K562 (cell line): ENCODE data around the gene TMEM252. TPM values are rescaled to one million over a fixed set of nuclear protein-coding genes. Genes with fewer than 3 reads are reported as not detected.

Experiments used
- ATAC-seq: fragments of 200-7000 bp; cut with Tn5 transposase; 3 replicates; pipeline ENCODE4 v1.9.1; 2020; ENCODE audit warnings: moderate library complexity
- BruUV-seq: library from RNA; stranded (reverse); fragments of 400-500 nt; replicated peaks from 2 replicates; lab custom pipeline; 2021; lab: Mats Ljungman, UMichigan
- CTCF ChIA-PET: fragments of 300-600 bp; formaldehyde crosslinking; extraction: SDS; loops from one replicate; lab custom pipeline; 2021; ENCODE audit warnings: low intra/inter-chr PET ratio; lab: Yijun Ruan, JAX
- POLR2A ChIA-PET: fragments of 300-600, 350-650 bp; sonication (Branson Sonifier 250); formaldehyde crosslinking; extraction: SDS; loops from one replicate; lab custom pipeline; 2021; ENCODE audit warnings: antibody characterized with exemption, inconsistent platforms; lab: Yijun Ruan, JAX
- DNase-seq, 4 experiments: peaks; one replicate each; pipeline versions ENCODE4 v3.0.0 to v3.0.0-alpha.2; 2011 to 2018; ENCODE audit warnings: low spot score in 3 of 4, mixed read lengths in 3 of 4; ENCODE audit errors: extremely low read depth in 1 of 4
- FAIRE-seq: peaks from 2 replicates; lab custom pipeline; 2011; peaks lifted over from hg19 to GRCh38; lab: Jason Lieb, UNC
- H2AFZ ChIP-seq: 2 replicates; pipeline ENCODE4 v1.6.0; 2011; ENCODE audit warnings: low read depth, low read length, control low read depth, inconsistent platforms
- H3K27ac ChIP-seq: fragments of 200-600 bp; 3 replicates; pipeline ENCODE4 v1.8.0; 2011; ENCODE audit warnings: low read depth, mild to moderate bottlenecking, control low read depth, inconsistent platforms, low read length, moderate library complexity, mixed read lengths; ENCODE audit errors: extremely low read depth
- H3K27me3 ChIP-seq, 2 experiments: fragments of 300-600 bp in 1 of 2; 2 replicates in 1 of 2; 3 replicates in 1 of 2; pipeline versions ENCODE4 v1.6.0 to v1.8.0; 2011; ENCODE audit warnings: inconsistent platforms in 2 of 2, low read length in 2 of 2, mild to moderate bottlenecking in 1 of 2, mixed read lengths in 1 of 2, moderate library complexity in 1 of 2; ENCODE audit not compliant: control insufficient read depth in 2 of 2, insufficient read depth in 2 of 2
- H3K36me3 ChIP-seq: fragments of 300-600 bp; 3 replicates; pipeline ENCODE4 v1.8.0; 2011; ENCODE audit warnings: mild to moderate bottlenecking, low read length, inconsistent platforms; ENCODE audit not compliant: control insufficient read depth, insufficient read depth
- H3K4me1 ChIP-seq, 2 experiments: fragments of 200-600 bp in 1 of 2; replicated peaks in 1 of 2; 2 replicates in 1 of 2; 3 replicates in 1 of 2; pipeline versions ENCODE4 v1.5.1 to v1.8.0; 2011; ENCODE audit warnings: inconsistent platforms in 2 of 2, low read length in 2 of 2, mild to moderate bottlenecking in 1 of 2, mixed read lengths in 1 of 2, moderate library complexity in 1 of 2; ENCODE audit not compliant: control insufficient read depth in 2 of 2, insufficient read depth in 2 of 2
- H3K4me2 ChIP-seq: 2 replicates; pipeline ENCODE4 v1.6.1; 2011; ENCODE audit warnings: low read length, control low read depth, inconsistent platforms, mixed read lengths; ENCODE audit not compliant: insufficient read depth
- H3K4me3 ChIP-seq: fragments of 200-600 bp; sonication (generic), shearing (Covaris generic); 2 replicates; pipeline ENCODE4 v1.5.1; 2016; ENCODE audit warnings: control low read depth, inconsistent platforms
- H3K79me2 ChIP-seq: fragments of 200-600 bp; 3 replicates; pipeline ENCODE4 v1.8.0; 2011; ENCODE audit warnings: low read length, inconsistent platforms; ENCODE audit not compliant: control insufficient read depth, insufficient read depth
- H3K9ac ChIP-seq, 2 experiments: 2 replicates each; pipeline versions ENCODE4 v1.6.0 to v1.6.1; 2011; ENCODE audit warnings: low read depth in 2 of 2, low read length in 2 of 2, control low read depth in 1 of 2, inconsistent platforms in 1 of 2, mild to moderate bottlenecking in 1 of 2, mixed read lengths in 1 of 2; ENCODE audit not compliant: insufficient read depth in 1 of 2
- H3K9me1 ChIP-seq: one replicate; pipeline ENCODE4 v1.6.0; 2011; ENCODE audit warnings: inconsistent platforms, mild to moderate bottlenecking, low read length, moderate library complexity; ENCODE audit not compliant: control insufficient read depth, insufficient read depth
- H3K9me3 ChIP-seq: replicated peaks from 2 replicates; pipeline ENCODE4 v1.5.1; 2011; ENCODE audit warnings: low read depth, low read length, inconsistent platforms; ENCODE audit not compliant: control insufficient read depth, insufficient read depth
- H4K20me1 ChIP-seq: replicated peaks from 2 replicates; pipeline ENCODE4 v1.6.1; 2011; ENCODE audit warnings: low read length, inconsistent platforms, mixed read lengths; ENCODE audit not compliant: control insufficient read depth, insufficient read depth
- CEBPB ChIP-seq: fragments of 450-650 bp; IDR thresholded peaks from 2 replicates; pipeline ENCODE4 v1.6.1; 2016; ENCODE audit warnings: missing genetic modification characterization, missing compliant biosample characterization
- ILF3 ChIP-seq: fragments of 450-650 bp; IDR thresholded peaks from 2 replicates; pipeline ENCODE4 v1.6.1; 2018; ENCODE audit warnings: antibody characterized with exemption, mild to moderate bottlenecking, moderate library complexity, borderline replicate concordance
- KDM5B ChIP-seq: fragments of 200-600 bp; sonication (generic); IDR thresholded peaks from 2 replicates; pipeline ENCODE4 v1.6.1; 2012; ENCODE audit warnings: low read depth, mild to moderate bottlenecking, moderate library complexity, low read length, control low read depth, inconsistent platforms; ENCODE audit not compliant: insufficient replicate concordance
- LARP7 ChIP-seq: fragments of 450-650 bp; IDR thresholded peaks from 2 replicates; pipeline ENCODE4 v1.6.1; 2016
- MEIS2 ChIP-seq: fragments of 450-650 bp; IDR thresholded peaks from 2 replicates; pipeline ENCODE4 v1.6.1; 2014; ENCODE audit warnings: mild to moderate bottlenecking; ENCODE audit not compliant: partially characterized antibody
- MIER1 ChIP-seq: fragments of 450-650 bp; IDR thresholded peaks from 2 replicates; pipeline ENCODE4 v1.6.1; 2016; ENCODE audit warnings: antibody characterized with exemption, mild to moderate bottlenecking, low read depth
- NFRKB ChIP-seq: fragments of 450-650 bp; IDR thresholded peaks from 2 replicates; pipeline ENCODE4 v1.6.1; 2016; ENCODE audit warnings: low read depth
- NR1H2 ChIP-seq: sonication (generic); formaldehyde crosslinking; IDR thresholded peaks from 2 replicates; pipeline ENCODE4 v1.4.0; 2020; ENCODE audit warnings: mild to moderate bottlenecking, missing genetic modification reagents
- POU5F1 ChIP-seq: fragments of 150-350 bp; IDR thresholded peaks from 2 replicates; pipeline ENCODE4 v1.6.1; 2014; ENCODE audit warnings: borderline replicate concordance, low read length, low read depth, mild to moderate bottlenecking; ENCODE audit not compliant: partially characterized antibody
- SREBF1 ChIP-seq: fragments of 150-350 bp; IDR thresholded peaks from 2 replicates; pipeline ENCODE4 v1.6.1; 2014; ENCODE audit warnings: antibody characterized with exemption, low read depth, low read length, borderline replicate concordance
- SRSF1 ChIP-seq: fragments of 200-400 bp; formaldehyde crosslinking; IDR thresholded peaks from 2 replicates; pipeline ENCODE4 v1.6.1; 2017; ENCODE audit warnings: mild to moderate bottlenecking, low read depth, low read length, moderate library complexity
- ZNF583 ChIP-seq: fragments of 250-450 bp; sonication (Bioruptor Pico); IDR thresholded peaks from 2 replicates; pipeline ENCODE4 v1.4.0; 2020
- WGBS: fragments of 100-300 bp; shearing (Covaris generic); methylation state at CpG from one replicate; pipeline ENCODE4 v1.1.6; 2016; ENCODE audit warnings: low coverage, mixed read lengths; ENCODE audit not compliant: insufficient coverage; ENCODE audit errors: missing lambda C conversion rate; 5-methylcytosine and 5-hydroxymethylcytosine counted together
- in situ Hi-C: fragments of 300-500 bp; cut with MboI; formaldehyde crosslinking; loops from 4 replicates; pipeline ENCODE4 v1.15.0; 2018; ENCODE audit warnings: inconsistent platforms, mixed read lengths
- intact Hi-C: fragments of 100-400 bp; cut with micrococcal nuclease; formaldehyde crosslinking; loops from 2 replicates; pipeline ENCODE4 v1.14.2; 2022
- polyA plus RNA-seq, 8 experiments: library from polyadenylated mRNA; depleted of rRNA in 4 of 8; stranded (reverse) in 5 of 8; unstranded in 3 of 8; fragments of >200 nt; fragmentation: Nextera tagmentation in 2 of 8; fragmentation: Illumina TruSeq in 1 of 8; extraction: Ambion mirVana in 2 of 8; extraction: Trizol in 1 of 8; gene quantifications; 2 replicates each; pipeline versions ENCODE4 v1.2.1 to v1.2.3, GENCODE V29; 2011 to 2014; ENCODE audit warnings: inconsistent platforms in 1 of 8, missing spikeins in 1 of 8
- total RNA-seq, 7 experiments: library from RNA; depleted of rRNA in 6 of 7; stranded (reverse); fragments of >200 nt in 6 of 7; fragmentation: Illumina TruSeq in 2 of 7; extraction: Trizol in 2 of 7; gene quantifications; 2 replicates each; pipeline versions ENCODE4 v1.2.1 to v1.2.3, GENCODE V29; 2011 to 2021; ENCODE audit warnings: low replicate concordance in 1 of 7
- TF ChIP-seq, protein P1 (sequence below): fragments of 250-450 bp; sonication (Bioruptor Pico); IDR thresholded peaks from 2 replicates; pipeline ENCODE4 v1.4.0; 2020; ENCODE audit warnings: mild to moderate bottlenecking
- TF ChIP-seq, protein P2 (sequence below): fragments of 450-650 bp; IDR thresholded peaks from 2 replicates; pipeline ENCODE4 v1.6.1; 2016; ENCODE audit warnings: borderline replicate concordance
- TF ChIP-seq, protein P3 (sequence below), 2 experiments: fragments of 150-350 bp in 1 of 2; IDR thresholded peaks; 2 replicates each; pipeline ENCODE4 v1.6.1; 2012 to 2016; ENCODE audit warnings: low read depth in 2 of 2, low read length in 2 of 2, mild to moderate bottlenecking in 1 of 2, moderate library complexity in 1 of 2

The TMEM252 gene
- total and polyA plus RNA-seq, 9 of the 15 experiments (the other 6 are each of a cell fraction or from before 2014, with no cell fraction given) = not detected

DNA sequence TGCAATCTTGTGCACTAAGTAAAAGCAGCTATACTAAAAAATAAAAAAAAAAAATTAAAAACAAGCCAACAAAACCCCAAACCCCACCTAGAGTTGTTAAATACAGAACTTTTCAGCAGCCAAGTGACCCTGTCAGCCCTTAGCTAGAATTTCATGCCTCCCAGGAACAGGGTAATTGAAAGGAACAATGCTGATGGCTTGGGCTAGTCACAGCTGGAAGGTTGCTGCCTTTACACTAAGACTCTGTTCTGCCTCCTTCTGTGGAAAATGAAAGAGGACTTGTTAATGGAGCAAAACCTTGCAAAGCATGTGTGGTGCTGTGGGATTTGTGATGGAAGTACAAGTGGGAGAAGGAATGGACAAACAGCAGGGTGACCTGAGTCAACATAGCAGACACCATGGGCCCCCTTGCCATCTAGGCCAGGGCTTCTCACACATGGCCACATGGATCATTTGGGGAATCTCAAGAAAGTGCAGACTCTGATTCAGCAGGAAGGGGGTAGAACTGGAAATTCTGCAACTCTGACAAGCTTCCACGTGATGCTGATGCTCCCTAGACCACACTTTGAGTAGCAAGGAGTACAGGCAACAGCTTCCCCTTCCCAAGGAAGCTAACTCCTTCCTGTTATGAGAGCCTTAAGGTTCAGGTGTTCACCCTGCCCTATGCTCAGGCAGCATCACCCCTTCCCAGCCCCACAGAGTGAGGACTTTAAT lies 14.9 kb upstream of the TMEM252 start:
- no peak overlapping the region for H3K9ac ChIP-seq
- H2AFZ ChIP-seq = no peak overlapping the region
- DNase-seq (no peak), FAIRE-seq (no peak), ATAC-seq (no peak)
- H3K36me3 ChIP-seq = no peaks in the 10 kb centered on the region
- WGBS = 0% methylated on average over 1 of the region's 1 CpG
- intact Hi-C loops (no loop called here), in situ Hi-C loops (loop anchor here (25.0 kb wide), 1 partner anchor 218 kb away; no protein-coding TSS in a partner anchor)
- ChIA-PET CTCF (interaction anchor here (0.6 kb wide), 1 partner anchor 145 kb away, joined by 3 read pairs; no protein-coding TSS in a partner anchor), POLR2A (no interaction called here)
- H3K79me2 ChIP-seq = no peaks in the 10 kb centered on the region
- BruUV-seq = no TSS peak
- H3K27ac ChIP-seq = no peak overlapping the region
- H4K20me1 ChIP-seq = no peaks in the 10 kb centered on the region
- no peaks in the 10 kb centered on the region for H3K4me1 ChIP-seq
- 0 out of 5 replicates have a peak, but pooled peaks cover 0 to 2% of the 10 kb centered on the region in 2 experiments for H3K27me3 ChIP-seq
- H3K9me1 ChIP-seq = no peaks in the 10 kb centered on the region
- no peak overlapping the region for H3K4me2 ChIP-seq
- H3K4me3 ChIP-seq = no peak overlapping the region
- H3K9me3 ChIP-seq = no peaks in the 10 kb centered on the region
- no peak for TF ChIP-seq KDM5B
- no peak for TF ChIP-seq MIER1
- no peak for TF ChIP-seq SRSF1
- no peak for TF ChIP-seq POU5F1
- TF ChIP-seq ILF3 = no peak
- TF ChIP-seq, protein P1, sequence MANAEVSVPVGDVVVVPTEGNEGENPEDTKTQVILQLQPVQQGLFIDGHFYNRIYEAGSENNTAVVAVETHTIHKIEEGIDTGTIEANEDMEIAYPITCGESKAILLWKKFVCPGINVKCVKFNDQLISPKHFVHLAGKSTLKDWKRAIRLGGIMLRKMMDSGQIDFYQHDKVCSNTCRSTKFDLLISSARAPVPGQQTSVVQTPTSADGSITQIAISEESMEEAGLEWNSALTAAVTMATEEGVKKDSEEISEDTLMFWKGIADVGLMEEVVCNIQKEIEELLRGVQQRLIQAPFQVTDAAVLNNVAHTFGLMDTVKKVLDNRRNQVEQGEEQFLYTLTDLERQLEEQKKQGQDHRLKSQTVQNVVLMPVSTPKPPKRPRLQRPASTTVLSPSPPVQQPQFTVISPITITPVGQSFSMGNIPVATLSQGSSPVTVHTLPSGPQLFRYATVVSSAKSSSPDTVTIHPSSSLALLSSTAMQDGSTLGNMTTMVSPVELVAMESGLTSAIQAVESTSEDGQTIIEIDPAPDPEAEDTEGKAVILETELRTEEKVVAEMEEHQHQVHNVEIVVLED (CRISPR knock-in tag) = no peak
- no peak for TF ChIP-seq SREBF1
- TF ChIP-seq ZNF583 = no peak
- no peak for TF ChIP-seq MEIS2
- TF ChIP-seq LARP7 = no peak
- TF ChIP-seq, protein P2, sequence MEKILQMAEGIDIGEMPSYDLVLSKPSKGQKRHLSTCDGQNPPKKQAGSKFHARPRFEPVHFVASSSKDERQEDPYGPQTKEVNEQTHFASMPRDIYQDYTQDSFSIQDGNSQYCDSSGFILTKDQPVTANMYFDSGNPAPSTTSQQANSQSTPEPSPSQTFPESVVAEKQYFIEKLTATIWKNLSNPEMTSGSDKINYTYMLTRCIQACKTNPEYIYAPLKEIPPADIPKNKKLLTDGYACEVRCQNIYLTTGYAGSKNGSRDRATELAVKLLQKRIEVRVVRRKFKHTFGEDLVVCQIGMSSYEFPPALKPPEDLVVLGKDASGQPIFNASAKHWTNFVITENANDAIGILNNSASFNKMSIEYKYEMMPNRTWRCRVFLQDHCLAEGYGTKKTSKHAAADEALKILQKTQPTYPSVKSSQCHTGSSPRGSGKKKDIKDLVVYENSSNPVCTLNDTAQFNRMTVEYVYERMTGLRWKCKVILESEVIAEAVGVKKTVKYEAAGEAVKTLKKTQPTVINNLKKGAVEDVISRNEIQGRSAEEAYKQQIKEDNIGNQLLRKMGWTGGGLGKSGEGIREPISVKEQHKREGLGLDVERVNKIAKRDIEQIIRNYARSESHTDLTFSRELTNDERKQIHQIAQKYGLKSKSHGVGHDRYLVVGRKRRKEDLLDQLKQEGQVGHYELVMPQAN = no peak
- TF ChIP-seq NR1H2 (CRISPR knock-in tag) = no peak
- no peak for TF ChIP-seq CEBPB
- TF ChIP-seq, protein P3, sequence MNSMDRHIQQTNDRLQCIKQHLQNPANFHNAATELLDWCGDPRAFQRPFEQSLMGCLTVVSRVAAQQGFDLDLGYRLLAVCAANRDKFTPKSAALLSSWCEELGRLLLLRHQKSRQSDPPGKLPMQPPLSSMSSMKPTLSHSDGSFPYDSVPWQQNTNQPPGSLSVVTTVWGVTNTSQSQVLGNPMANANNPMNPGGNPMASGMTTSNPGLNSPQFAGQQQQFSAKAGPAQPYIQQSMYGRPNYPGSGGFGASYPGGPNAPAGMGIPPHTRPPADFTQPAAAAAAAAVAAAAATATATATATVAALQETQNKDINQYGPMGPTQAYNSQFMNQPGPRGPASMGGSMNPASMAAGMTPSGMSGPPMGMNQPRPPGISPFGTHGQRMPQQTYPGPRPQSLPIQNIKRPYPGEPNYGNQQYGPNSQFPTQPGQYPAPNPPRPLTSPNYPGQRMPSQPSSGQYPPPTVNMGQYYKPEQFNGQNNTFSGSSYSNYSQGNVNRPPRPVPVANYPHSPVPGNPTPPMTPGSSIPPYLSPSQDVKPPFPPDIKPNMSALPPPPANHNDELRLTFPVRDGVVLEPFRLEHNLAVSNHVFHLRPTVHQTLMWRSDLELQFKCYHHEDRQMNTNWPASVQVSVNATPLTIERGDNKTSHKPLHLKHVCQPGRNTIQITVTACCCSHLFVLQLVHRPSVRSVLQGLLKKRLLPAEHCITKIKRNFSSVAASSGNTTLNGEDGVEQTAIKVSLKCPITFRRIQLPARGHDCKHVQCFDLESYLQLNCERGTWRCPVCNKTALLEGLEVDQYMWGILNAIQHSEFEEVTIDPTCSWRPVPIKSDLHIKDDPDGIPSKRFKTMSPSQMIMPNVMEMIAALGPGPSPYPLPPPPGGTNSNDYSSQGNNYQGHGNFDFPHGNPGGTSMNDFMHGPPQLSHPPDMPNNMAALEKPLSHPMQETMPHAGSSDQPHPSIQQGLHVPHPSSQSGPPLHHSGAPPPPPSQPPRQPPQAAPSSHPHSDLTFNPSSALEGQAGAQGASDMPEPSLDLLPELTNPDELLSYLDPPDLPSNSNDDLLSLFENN (IDR thresholded peaks at IDR 0.05; ENCODE audit: low read depth in 2 of 2, low read length in 2 of 2) = no peak
- TF ChIP-seq NFRKB = no peak
